Stimulated activated CD4-positive, alpha-beta T cell treated with anti-CD3 and anti-CD28 coated beads, Interleukin-4, amount 100 ng/mL, for 24 hours (primary cell): ENCODE measurements around the gene PDS5B.
"Not testable (repeated sequence)": the region's sequence is repeated elsewhere in the genome, so short reads cannot be mapped to it uniquely, and the experiment has no call there.

ENCODE experiments used
- DNase-seq: peaks from one replicate; pipeline ENCODE4 v3.0.0-alpha.2; 2020

Gene PDS5B

DNA sequence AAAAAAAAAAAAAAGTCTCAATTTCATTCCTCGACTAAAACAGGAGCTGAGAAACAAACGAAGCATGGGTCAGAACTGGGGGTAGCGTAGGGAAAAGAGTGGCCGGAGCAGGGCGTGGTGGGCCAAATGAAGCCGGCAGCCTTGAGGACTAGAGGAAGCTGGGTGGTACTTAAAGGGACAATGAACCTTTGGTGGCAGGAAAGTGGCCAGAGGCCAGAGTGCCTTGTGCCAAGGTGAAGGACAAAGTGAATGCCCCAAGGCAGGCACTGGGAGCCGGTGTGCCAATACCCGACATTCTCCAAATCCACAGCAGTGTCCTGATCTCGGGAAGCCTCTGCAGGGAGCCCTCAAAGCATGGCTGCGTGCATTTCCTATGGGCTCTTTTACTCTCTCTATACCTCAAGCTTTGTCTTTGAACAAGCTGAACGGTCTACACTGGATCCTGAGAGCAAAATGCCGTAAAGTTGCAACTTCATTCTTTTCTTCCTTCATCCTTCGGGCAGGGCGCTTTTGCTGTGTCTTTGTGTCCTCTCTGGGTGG is 235.0 kb downstream of the PDS5B start:
- no peak for DNase-seq

GRCh38 chr13:32822771-32823170 is 236.5 kb downstream of the PDS5B start:
- no peak for DNase-seq

GRCh38 chr13:32823597-32823996 is 237.3 kb downstream of the PDS5B start:
- no peak for DNase-seq

DNA sequence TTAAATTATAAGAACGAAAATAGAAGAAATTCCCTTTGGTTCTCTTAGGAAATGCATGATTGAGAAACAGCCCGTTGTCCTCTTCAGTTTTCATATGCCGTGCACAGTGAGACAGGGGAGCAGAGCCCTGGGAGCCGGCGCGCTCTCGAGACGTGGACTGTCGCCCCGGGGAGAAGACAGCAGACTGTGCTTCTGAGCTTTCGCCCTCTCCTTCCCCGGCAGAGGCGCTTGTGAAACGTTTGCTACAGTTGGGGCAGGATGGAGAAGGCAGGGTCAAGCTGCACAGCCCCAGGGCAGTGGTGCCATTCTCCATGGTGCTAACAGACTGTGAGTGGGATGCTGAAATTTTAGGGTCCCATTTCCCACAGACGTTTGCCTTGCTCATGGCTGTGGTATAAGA is 237.8 kb downstream of the PDS5B start:
- no peak for DNase-seq

GRCh38 chr13:32824675-32825074 is 238.4 kb downstream of the PDS5B start:
- DNase-seq: no peak

DNA sequence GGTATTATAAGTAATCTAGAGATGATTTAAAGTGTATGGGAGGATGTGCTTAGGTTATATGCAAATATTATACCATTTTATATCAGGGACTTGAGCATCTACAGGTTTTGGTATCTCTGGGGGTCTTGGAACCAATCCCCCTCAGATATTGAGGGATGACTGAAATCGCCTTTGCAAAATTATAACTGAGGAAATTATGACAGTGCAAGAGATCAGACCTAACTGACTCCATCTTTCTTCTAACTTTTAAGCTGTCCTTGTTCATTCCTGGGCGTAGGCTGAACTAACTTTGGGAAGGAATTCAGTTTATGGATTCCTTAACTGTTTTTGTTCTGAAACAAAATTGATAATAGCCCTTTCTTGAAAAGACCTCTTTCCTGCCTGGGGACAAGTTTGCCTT is 239.2 kb downstream of the PDS5B start:
- no peak for DNase-seq

GRCh38 chr13:32826372-32826771 is 240.1 kb downstream of the PDS5B start:
- DNase-seq: not testable (repeated sequence)
